Measurements from ENCODE around the gene LPAR2. TPM values are rescaled to one million over a fixed set of nuclear protein-coding genes. Genes with fewer than 3 reads are reported as not detected.

The LPAR2 gene
- total RNA-seq, 1 experiment from 2014 or later, result 26.6 TPM

DNA sequence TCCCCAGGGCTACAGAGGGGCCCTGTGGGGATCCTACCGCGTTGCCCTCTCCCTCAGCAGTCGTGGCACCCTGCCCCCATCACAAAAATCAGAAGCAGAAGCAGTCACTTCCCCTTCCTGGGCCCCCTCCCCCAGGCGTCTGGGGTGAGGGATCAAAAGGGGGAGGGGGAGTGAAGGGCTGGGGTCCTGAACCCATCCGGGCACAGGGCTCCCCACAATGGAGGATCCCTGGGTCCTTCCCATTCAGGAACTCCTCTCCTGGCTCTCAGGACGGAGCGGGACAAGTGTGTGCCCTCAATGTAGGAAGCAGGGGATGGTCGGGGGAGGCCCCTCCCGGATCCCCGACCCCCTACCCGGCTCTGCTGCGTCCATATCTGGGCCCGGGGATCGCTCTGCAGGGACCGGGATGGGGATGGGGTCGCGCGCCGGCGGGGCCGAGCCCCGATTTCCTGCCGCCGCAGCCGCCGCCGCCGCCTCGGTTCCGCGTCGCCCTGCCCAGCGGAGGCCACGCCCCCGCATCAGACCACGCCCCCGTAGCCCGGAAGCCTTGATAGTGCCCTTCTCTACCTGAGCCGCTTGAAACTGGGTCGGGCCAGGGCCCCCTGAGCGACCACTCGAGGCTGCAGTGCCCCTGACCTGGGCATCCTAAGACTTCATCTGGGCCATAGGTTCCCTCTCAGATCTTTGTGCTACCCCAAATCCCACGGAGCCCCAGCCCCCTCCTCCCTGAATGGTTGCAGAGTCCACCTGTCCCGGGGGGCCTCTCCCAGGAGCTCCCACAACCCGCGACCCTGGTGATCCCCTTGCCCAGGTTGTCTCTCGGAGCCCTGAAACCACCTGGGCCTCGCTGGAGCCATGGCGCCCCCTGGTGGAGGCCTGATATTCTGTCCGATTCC is 15.4 kb upstream of the LPAR2 start, which contains the start of gene GMIP:
Gene GMIP, minus strand, starts transcription at position 500 of the 896 bp plus-strand sequence. Its CDS starts 128 bp downstream, at position 372.
- Histone ChIP-seq H3K27ac (ENCODE audit: low read length) (peak within 1 kb of the TSS; percentile 56), H2AFZ (ENCODE audit: low read length) (peak within 1 kb of the TSS; percentile 92), H3K4me1 (ENCODE audit: insufficient read depth, low read length) (peaks cover 3% of the 10 kb centered on the region; the same call in 1 of the 2 replicates), H3K79me2 (ENCODE audit: low read length) (0 out of 2 replicates have a peak, but pooled peaks cover 6% of the 10 kb centered on the region), H3K9ac (ENCODE audit: low read length) (peak within 1 kb of the TSS; percentile 77), H3F3A (ENCODE audit: low read length, unreplicated experiment) (no peaks in the 10 kb centered on the region), H3K9me3 (ENCODE audit: low read length) (no peaks in the 10 kb centered on the region), H3K4me3 (ENCODE audit: low read length) (peak within 1 kb of the TSS; percentile 91), H3K4me2 (ENCODE audit: low read length) (peak within 1 kb of the TSS; percentile 94), H3K36me3 (ENCODE audit: low read depth, low read length) (peaks cover 10% of the 10 kb centered on the region; the same call in 1 of the 2 replicates), H3K9me2 (replicated peaks; ENCODE audit: low read length) (no peaks in the 10 kb centered on the region), H4K20me1 (ENCODE audit: low read length) (no peaks in the 10 kb centered on the region), H3K27me3 (ENCODE audit: low read length) (no peaks in the 10 kb centered on the region)
- ChIA-PET CTCF (interaction anchor here (0.7 kb wide), 1 partner anchor 109 kb away, joined by 3 read pairs; no protein-coding TSS in a partner anchor), POLR2A (ENCODE audit: unreplicated experiment) (no interaction called here)
- TF ChIP-seq EZH2phosphoT487 (IDR thresholded peaks at IDR 0.05; ENCODE audit: borderline replicate concordance, low read length) (no peak), EZH2 (IDR thresholded peaks at IDR 0.05; ENCODE audit: low read length, unreplicated experiment) (no peak)
- TF ChIP-seq, protein P1, sequence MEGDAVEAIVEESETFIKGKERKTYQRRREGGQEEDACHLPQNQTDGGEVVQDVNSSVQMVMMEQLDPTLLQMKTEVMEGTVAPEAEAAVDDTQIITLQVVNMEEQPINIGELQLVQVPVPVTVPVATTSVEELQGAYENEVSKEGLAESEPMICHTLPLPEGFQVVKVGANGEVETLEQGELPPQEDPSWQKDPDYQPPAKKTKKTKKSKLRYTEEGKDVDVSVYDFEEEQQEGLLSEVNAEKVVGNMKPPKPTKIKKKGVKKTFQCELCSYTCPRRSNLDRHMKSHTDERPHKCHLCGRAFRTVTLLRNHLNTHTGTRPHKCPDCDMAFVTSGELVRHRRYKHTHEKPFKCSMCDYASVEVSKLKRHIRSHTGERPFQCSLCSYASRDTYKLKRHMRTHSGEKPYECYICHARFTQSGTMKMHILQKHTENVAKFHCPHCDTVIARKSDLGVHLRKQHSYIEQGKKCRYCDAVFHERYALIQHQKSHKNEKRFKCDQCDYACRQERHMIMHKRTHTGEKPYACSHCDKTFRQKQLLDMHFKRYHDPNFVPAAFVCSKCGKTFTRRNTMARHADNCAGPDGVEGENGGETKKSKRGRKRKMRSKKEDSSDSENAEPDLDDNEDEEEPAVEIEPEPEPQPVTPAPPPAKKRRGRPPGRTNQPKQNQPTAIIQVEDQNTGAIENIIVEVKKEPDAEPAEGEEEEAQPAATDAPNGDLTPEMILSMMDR (conservative IDR thresholded peaks at IDR 0.05; ENCODE audit: low read depth, low read length), result peak; percentile 96
- intact Hi-C loops (cut with micrococcal nuclease), result loop anchor here (1.0 to 5.0 kb wide), 2 partner anchors 91 to 111 kb away; no protein-coding TSS in a partner anchor
- BruUV-seq (replicated peaks), result no TSS peak
- peak; percentile 86 for ATAC-seq
- peak; percentile 68 for DNase-seq

DNA sequence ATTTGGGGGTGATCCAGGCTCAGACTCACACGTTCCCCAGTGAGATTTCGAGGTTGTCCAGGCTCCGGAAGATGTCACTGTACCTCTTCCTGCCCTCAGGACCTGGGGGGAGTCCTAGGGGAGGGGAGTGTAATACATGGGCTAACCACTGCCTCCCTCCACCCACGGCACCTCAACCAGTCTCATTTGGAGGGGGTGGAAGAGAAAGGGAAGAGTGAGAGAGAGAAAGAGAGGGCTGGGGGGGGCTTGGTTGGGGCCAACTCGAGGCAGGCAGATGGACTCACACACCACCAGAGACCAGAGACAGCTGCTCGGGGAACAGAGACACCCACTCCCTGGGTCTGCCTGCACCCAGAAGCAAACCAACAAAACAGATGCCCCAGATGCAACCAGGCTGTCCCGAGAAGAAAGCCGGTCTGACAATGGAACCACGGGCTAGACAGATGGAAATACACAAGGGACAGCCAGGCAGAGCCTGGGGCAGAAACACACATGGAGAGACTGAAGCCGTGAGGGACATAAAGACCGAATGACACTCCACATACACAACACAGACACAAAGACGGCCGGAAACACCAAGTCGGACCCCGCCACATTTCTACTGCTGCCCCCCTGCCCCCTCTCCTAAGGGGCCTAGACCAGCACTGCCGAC is 14.6 kb upstream of the LPAR2 start:
- intact Hi-C loops (cut with micrococcal nuclease), result loop anchor here (1.0 to 5.0 kb wide), 2 partner anchors 90 to 110 kb away; no protein-coding TSS in a partner anchor
- ATAC-seq, result peak; percentile 32
- peaks cover 10% of the 10 kb centered on the region; the same call in 1 of the 2 replicates for H3K36me3 ChIP-seq (ENCODE audit: low read depth, low read length)

More for the DNA sequence above, 14.6 kb upstream of the LPAR2 start:
- peak overlapping the region; percentile 92 for H2AFZ ChIP-seq (ENCODE audit: low read length)
- no peaks in the 10 kb centered on the region for H4K20me1 ChIP-seq (ENCODE audit: low read length)
- BruUV-seq (replicated peaks), result no TSS peak
- no peaks in the 10 kb centered on the region for H3K9me3 ChIP-seq (ENCODE audit: low read length)
- no peaks in the 10 kb centered on the region for H3K9me2 ChIP-seq (replicated peaks; ENCODE audit: low read length)
- POLR2A ChIA-PET (ENCODE audit: unreplicated experiment), result no interaction called here
- H3K4me1 ChIP-seq (ENCODE audit: insufficient read depth, low read length), result peaks cover 3% of the 10 kb centered on the region; the same call in 1 of the 2 replicates
- CTCF ChIA-PET, result no interaction called here
- H3K79me2 ChIP-seq (ENCODE audit: low read length), result 0 out of 2 replicates have a peak, but pooled peaks cover 6% of the 10 kb centered on the region
- no peak for TF ChIP-seq EZH2phosphoT487 (IDR thresholded peaks at IDR 0.05; ENCODE audit: borderline replicate concordance, low read length)
- TF ChIP-seq EZH2 (IDR thresholded peaks at IDR 0.05; ENCODE audit: low read length, unreplicated experiment), result no peak
- TF ChIP-seq, protein P1 (conservative IDR thresholded peaks at IDR 0.05; ENCODE audit: low read depth, low read length), result no peak
- peak overlapping the region; percentile 91 for H3K4me3 ChIP-seq (ENCODE audit: low read length)
- no peaks in the 10 kb centered on the region for H3F3A ChIP-seq (ENCODE audit: low read length, unreplicated experiment)
- H3K4me2 ChIP-seq (ENCODE audit: low read length), result peak overlapping the region; percentile 94
- no peaks in the 10 kb centered on the region for H3K27me3 ChIP-seq (ENCODE audit: low read length)
- H3K9ac ChIP-seq (ENCODE audit: low read length), result peak overlapping the region; percentile 77
- no peak overlapping the region for H3K27ac ChIP-seq (ENCODE audit: low read length)
- peak; percentile 11 for DNase-seq

Measured in PC-3 (cell line).